Measurements from ENCODE around the gene MAN1B1.

Gene MAN1B1

GRCh38 chr9:137148242-137148641 is 61.5 kb downstream of the MAN1B1 start:
- no peak for DNase-seq

- DNase-seq: no peak
Measured at GRCh38 chr9:137148661-137149060, 61.9 kb downstream of the MAN1B1 start.

GRCh38 chr9:137149363-137149762 is 62.6 kb downstream of the MAN1B1 start:
- no peak for DNase-seq

DNA sequence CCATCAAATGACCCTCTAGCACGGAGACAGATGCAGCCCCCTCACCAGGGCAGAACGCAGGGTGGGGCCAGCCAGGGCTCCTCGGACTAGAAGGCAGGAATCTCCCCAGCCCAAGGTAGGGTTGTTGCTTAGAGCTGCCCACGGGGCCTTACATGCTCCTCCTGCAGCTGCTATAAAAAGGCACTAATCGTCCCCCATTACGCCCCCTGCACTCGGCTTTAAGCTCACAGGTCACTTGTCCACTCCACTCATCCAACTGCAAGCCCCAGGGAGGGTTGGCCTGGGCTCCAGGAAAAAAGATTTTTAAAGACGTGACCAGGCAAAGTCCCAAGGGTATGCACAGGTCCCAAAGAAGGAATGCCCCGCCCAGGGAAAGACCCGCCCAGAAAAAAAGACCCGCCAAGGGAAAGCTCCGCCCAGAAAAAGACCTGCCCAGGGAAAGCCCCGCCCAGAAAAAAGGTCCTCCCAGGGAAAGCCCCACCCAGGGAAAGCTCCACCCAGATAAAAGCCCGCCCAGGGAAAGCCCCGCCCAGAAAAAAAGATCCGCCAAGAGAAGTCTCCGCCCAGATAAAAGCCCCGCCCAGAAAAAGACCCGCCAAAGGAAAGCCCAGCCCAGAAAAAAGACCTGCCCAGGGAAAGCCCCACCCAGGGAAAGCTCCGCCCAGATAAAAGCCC is 63.3 kb downstream of the MAN1B1 start:
- peak; percentile 65 to 97 for DNase-seq

DNA sequence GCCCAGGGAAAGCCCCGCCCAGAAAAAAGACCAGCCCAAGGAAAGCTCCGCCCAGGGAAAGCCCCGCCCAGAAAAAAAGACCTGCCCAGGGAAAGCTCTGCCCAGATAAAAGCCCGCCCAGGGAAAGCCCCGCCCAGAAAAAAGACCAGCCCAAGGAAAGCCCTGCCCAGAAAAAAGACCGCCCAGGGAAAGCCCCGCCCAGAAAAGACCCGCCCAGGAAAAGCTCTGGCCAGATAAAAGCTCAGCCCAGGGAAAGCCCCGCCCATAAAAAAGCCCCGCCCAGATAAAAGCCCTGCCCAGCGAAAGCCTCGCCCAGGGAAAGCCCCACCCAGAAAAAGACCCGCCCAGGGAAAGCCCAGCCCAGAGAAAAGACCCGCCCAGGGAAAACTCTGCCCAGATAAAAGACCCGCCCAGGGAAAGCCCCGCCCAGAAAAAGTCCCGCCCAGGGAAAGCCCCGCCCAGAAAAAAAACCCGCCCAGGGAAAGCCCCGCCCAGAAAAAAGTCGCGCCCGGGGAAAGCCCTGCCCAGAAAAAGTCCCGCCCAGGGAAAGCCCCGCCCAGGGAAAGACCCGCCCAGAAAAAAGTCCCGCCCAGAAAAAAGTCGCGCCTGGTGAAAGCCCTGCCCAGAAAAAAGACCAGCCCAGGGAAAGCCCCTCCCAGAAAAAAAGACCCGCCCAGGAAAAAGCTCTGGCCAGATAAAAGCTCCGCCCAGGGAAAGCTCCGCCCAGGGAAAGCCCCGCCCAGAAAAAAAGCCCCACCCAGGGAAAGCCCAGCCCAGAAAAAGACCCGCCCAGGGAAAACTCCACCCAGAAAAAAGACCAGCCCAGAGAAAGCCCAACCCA is 64.1 kb downstream of the MAN1B1 start:
- DNase-seq: peak; percentile 88 to 97

GRCh38 chr9:137152844-137153405 is 66.1 kb downstream of the MAN1B1 start:
- no peak for DNase-seq

DNA sequence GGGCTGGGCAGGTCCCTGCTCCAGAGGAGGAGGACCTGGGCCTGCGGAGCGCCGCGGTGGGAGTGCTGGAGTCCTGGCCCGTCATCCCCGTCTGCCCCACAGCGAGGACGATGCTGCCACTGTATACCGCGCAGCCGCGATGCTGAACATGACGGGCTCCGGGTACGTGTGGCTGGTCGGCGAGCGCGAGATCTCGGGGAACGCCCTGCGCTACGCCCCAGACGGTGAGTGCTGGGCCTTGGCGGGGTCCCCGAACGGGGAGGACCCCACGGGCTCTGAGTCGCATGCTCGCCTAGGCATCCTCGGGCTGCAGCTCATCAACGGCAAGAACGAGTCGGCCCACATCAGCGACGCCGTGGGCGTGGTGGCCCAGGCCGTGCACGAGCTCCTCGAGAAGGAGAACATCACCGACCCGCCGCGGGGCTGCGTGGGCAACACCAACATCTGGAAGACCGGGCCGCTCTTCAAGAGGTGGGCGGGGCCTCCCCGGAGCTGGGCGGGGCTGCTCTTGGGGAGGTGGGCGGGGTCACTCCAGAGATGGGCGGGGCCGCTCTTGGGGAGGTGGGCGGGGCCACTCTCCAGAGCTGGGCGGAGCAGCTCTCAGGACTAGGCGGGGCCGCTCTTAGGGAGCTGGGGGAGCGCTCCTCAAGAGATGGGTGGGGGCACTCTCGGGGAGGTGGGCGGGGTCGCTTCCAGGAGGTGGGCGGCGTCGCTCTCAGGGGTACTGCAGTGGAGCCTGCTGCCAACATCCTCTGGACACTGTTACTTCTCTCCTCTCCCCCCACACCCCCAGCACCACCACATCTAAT is 70.0 kb downstream of the MAN1B1 start:
- peak in 1 of 2 experiments; percentile 53 for DNase-seq

DNA sequence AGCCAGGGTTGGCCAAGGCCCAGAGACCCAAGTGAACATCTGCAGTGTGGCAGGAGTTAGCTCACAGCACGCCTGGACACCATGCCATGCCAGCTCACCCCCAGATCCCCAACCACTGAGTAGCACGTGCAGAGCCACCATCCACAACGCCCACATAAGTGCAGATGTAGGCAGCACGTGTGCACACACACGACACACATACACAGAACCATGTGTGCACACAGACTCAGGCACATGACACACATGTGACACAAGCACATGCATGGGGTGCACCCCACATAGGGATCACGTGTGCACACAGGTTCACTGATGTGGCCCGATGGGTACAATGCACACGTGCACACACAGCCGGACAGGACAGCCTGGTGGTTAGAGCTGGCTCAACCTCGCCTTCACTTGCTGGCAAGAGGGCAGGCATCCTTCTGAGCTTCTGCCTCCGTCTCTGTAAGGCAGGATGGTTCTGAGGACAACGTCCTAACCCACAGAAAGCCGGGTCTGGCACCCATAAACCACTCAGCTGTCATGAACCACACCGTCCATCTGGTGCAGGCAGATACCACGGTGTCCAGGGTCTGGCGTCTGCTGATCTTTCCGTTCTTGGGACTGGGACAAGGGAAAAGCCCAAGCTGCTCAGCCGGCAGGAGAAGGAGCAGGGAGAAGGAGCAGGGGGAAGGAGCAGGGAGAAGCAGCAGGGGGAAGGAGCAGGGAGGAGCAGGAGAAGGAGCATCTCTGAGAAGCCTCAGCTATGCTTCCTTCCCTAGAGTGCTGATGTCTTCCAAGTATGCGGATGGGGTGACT is 71.0 kb downstream of the MAN1B1 start:
- DNase-seq: no peak

DNA sequence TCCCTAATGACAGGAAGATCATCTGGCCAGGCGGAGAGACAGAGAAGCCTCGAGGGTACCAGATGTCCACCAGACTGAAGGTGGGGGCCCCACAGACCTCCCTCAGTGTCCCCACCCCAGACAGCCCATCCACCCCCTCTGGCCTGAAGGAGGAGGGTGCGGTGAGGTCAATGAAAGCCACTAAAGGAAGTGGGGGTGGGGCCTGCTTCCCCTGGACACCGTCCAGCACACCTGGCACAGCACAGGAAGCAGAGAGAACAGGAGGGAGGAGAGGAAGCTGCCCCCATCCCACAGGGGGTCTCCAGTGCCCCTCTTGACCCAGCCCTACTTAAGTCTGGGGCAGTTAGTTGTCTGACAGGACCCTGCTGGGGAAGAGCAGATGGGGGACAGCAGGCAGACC is 71.8 kb downstream of the MAN1B1 start:
- no peak for DNase-seq

All from NCI-H526 (cell line).